CD14-positive monocyte (primary cell): ENCODE data around the gene BAAT. TPM values are rescaled to one million over a fixed set of nuclear protein-coding genes. Genes with fewer than 3 reads are reported as not detected.
A peak's percentile ranks its signal among the peaks of the same experiment; 100 is the strongest.

ENCODE experiments used
- DNase-seq, 3 donors: peaks; one replicate each; pipeline ENCODE4 v3.0.0-alpha.2; 2011 to 2022
- H2AFZ ChIP-seq: 2 replicates; pipeline ENCODE4 v1.6.0; 2012; ENCODE audit warnings: mild to moderate bottlenecking, low read depth, low read length, inconsistent platforms; ENCODE audit not compliant: insufficient read depth, poor library complexity, severe bottlenecking
- H3K27ac ChIP-seq, 2 donors: 1 replicate in 1 of 2; 2 replicates in 1 of 2; pipeline ENCODE4 v1.5.1; 2012 to 2013; ENCODE audit warnings: low read length in 2 of 2, control low read depth in 1 of 2, inconsistent platforms in 1 of 2, low read depth in 1 of 2, mild to moderate bottlenecking in 1 of 2
- H3K27me3 ChIP-seq, 2 donors: one replicate each; pipeline versions ENCODE4 v1.6.0 to v1.6.1; 2011 to 2013; ENCODE audit warnings: low read length in 2 of 2; ENCODE audit not compliant: control insufficient read depth in 2 of 2, insufficient read depth in 2 of 2
- H3K36me3 ChIP-seq, 2 donors: replicated peaks in 1 of 2; 1 replicate in 1 of 2; 2 replicates in 1 of 2; pipeline versions ENCODE4 v1.5.1 to v1.6.1; 2012 to 2013; ENCODE audit warnings: low read length in 2 of 2, control low read depth in 1 of 2, inconsistent platforms in 1 of 2, mild to moderate bottlenecking in 1 of 2; ENCODE audit not compliant: insufficient read depth in 2 of 2, control insufficient read depth in 1 of 2
- H3K4me1 ChIP-seq, 2 donors: 1 replicate in 1 of 2; 2 replicates in 1 of 2; pipeline versions ENCODE4 v1.5.1 to v1.6.1; 2012 to 2013; ENCODE audit warnings: low read length in 2 of 2, control low read depth in 1 of 2, inconsistent platforms in 1 of 2, mild to moderate bottlenecking in 1 of 2, moderate library complexity in 1 of 2; ENCODE audit not compliant: insufficient read depth in 2 of 2, control insufficient read depth in 1 of 2
- H3K4me2 ChIP-seq: replicated peaks from 2 replicates; pipeline ENCODE3; 2012; ENCODE audit warnings: low read length, moderate library complexity, mild to moderate bottlenecking; ENCODE audit not compliant: poor library complexity, severe bottlenecking; ENCODE audit errors: extremely low read depth
- H3K4me3 ChIP-seq, 3 experiments: fragments of 200-600 bp in 1 of 3; sonication (generic) in 1 of 3; replicated peaks in 1 of 3; 1 replicate in 2 of 3; 2 replicates in 1 of 3; pipeline ENCODE4 v1.5.1; 2011 to 2013; ENCODE audit warnings: low read length in 3 of 3, mild to moderate bottlenecking in 3 of 3, control low read depth in 2 of 3, low read depth in 2 of 3, inconsistent platforms in 1 of 3, moderate library complexity in 1 of 3
- H3K79me2 ChIP-seq: 2 replicates; pipeline ENCODE4 v1.6.0; 2012; ENCODE audit warnings: mild to moderate bottlenecking, control low read depth, inconsistent platforms, low read length, moderate library complexity; ENCODE audit not compliant: insufficient read depth
- H3K9ac ChIP-seq: 2 replicates; pipeline ENCODE4 v1.6.0; 2017; ENCODE audit warnings: low read length, mild to moderate bottlenecking; ENCODE audit not compliant: insufficient read depth, poor library complexity, severe bottlenecking
- H3K9me3 ChIP-seq, 2 donors: replicated peaks in 1 of 2; 1 replicate in 1 of 2; 2 replicates in 1 of 2; pipeline versions ENCODE4 v1.5.1 to v1.6.1; 2012 to 2013; ENCODE audit warnings: low read length in 2 of 2, control low read depth in 1 of 2; ENCODE audit not compliant: control insufficient read depth in 1 of 2, insufficient read depth in 1 of 2
- H4K20me1 ChIP-seq: 2 replicates; pipeline ENCODE4 v1.6.0; 2012; ENCODE audit warnings: mild to moderate bottlenecking, low read length, control low read depth, moderate library complexity; ENCODE audit not compliant: insufficient read depth
- H3K27ac Mint-ChIP-seq, 7 donors: one replicate each; pipeline ENCODE4 v1.8.0; 2020; ENCODE audit warnings: mild to moderate bottlenecking in 7 of 7, mixed read lengths in 7 of 7, moderate library complexity in 6 of 7, inconsistent platforms in 2 of 7
- H3K27me3 Mint-ChIP-seq, 3 donors: one replicate each; pipeline ENCODE4 v1.8.0; 2021 to 2022; ENCODE audit warnings: low read depth in 3 of 3, mild to moderate bottlenecking in 3 of 3, mixed read lengths in 3 of 3, moderate library complexity in 3 of 3, inconsistent platforms in 1 of 3
- H3K36me3 Mint-ChIP-seq, 2 donors: one replicate each; pipeline ENCODE4 v1.8.0; 2020; ENCODE audit warnings: mixed read lengths in 2 of 2, inconsistent platforms in 1 of 2, mild to moderate bottlenecking in 1 of 2
- H3K4me1 Mint-ChIP-seq: one replicate; pipeline ENCODE4 v1.8.0; 2020; ENCODE audit warnings: mild to moderate bottlenecking, mixed read lengths
- H3K4me3 Mint-ChIP-seq, 2 donors: one replicate each; pipeline ENCODE4 v1.8.0; 2020; ENCODE audit warnings: mild to moderate bottlenecking in 2 of 2, mixed read lengths in 2 of 2, moderate library complexity in 1 of 2
- H3K9me3 Mint-ChIP-seq, 7 donors: one replicate each; pipeline ENCODE4 v1.8.0; 2020 to 2022; ENCODE audit warnings: mixed read lengths in 7 of 7, mild to moderate bottlenecking in 6 of 7, moderate library complexity in 6 of 7, inconsistent platforms in 2 of 7
- WGBS: methylation state at CpG from one replicate; pipeline ENCODE4 v1.1.5; 2013; ENCODE audit warnings: missing lambda C conversion rate; ENCODE audit not compliant: insufficient coverage; 5-methylcytosine and 5-hydroxymethylcytosine counted together
- intact Hi-C, 2 donors: fragments of 100-400 bp; cut with micrococcal nuclease; formaldehyde crosslinking; loops; one replicate each; pipeline versions ENCODE4 v1.15.0 to v1.15.1; 2023
- polyA plus RNA-seq, 3 donors: library from polyadenylated mRNA; depleted of rRNA in 1 of 3; unstranded in 2 of 3; stranded (reverse) in 1 of 3; fragments of 300-500 nt in 2 of 3; fragments of >200 nt in 1 of 3; fragmentation: Illumina TruSeq in 2 of 3; gene quantifications; 1 replicate in 2 of 3; 2 replicates in 1 of 3; pipeline ENCODE4 v1.2.3, GENCODE V29; 2012 to 2021
- TF ChIP-seq, protein P1 (sequence below): fragments of 200-600 bp; IDR thresholded peaks from one replicate; pipeline ENCODE4 v1.8.0; 2022; ENCODE audit warnings: antibody characterized with exemption, mild to moderate bottlenecking

BAAT gene
- polyA plus RNA-seq, 3 donors, result not detected

DNA sequence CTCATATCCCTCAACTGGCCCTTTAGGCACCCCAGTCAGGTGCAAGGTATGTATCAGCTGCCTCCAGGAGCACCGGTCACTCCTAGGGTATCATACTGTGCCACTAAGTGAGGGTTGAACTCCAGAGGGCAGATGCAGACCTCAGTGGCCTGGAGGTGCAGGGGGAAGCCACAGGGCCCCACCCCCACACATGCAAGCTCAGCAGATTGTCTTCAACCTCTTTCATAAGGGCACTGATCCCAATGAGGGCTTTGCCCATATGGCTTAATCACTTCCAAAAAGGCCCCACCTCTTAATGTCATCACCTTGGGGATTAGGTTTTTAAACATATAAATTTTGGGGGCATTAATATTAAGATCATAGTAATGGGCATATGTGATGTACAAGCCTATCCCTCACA, 28.2 kb downstream of the BAAT start:
- Histone ChIP-seq H2AFZ (no peak overlapping the region), H3K4me1 (no peaks in the 10 kb centered on the region), H3K9ac (no peak overlapping the region), H3K27ac (no peak overlapping the region), H3K36me3 (no peaks in the 10 kb centered on the region), H3K9me3 (no peaks in the 10 kb centered on the region), H4K20me1 (no peaks in the 10 kb centered on the region), H3K4me3 (no peak overlapping the region), H3K27me3 (no peaks in the 10 kb centered on the region), H3K4me2 (no peak overlapping the region), H3K79me2 (no peaks in the 10 kb centered on the region)
- Mint-ChIP-seq H3K36me3 (no peaks in the 10 kb centered on the region), H3K4me1 (no peaks in the 10 kb centered on the region), H3K27ac (no peak overlapping the region), H3K27me3 (peaks cover 3 to 4% (median 3%) of the 10 kb centered on the region in 3 donors), H3K9me3 (peaks cover 2 to 20% (median 4%) of the 10 kb centered on the region in 7 donors), H3K4me3 (no peak overlapping the region)
- TF ChIP-seq, protein P1, sequence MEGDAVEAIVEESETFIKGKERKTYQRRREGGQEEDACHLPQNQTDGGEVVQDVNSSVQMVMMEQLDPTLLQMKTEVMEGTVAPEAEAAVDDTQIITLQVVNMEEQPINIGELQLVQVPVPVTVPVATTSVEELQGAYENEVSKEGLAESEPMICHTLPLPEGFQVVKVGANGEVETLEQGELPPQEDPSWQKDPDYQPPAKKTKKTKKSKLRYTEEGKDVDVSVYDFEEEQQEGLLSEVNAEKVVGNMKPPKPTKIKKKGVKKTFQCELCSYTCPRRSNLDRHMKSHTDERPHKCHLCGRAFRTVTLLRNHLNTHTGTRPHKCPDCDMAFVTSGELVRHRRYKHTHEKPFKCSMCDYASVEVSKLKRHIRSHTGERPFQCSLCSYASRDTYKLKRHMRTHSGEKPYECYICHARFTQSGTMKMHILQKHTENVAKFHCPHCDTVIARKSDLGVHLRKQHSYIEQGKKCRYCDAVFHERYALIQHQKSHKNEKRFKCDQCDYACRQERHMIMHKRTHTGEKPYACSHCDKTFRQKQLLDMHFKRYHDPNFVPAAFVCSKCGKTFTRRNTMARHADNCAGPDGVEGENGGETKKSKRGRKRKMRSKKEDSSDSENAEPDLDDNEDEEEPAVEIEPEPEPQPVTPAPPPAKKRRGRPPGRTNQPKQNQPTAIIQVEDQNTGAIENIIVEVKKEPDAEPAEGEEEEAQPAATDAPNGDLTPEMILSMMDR, result no peak
- DNase-seq, result no peak
- intact Hi-C loops, result no loop called here
- WGBS, result 0% methylated on average over 1 of the region's 1 CpG

- H3K4me3 Mint-ChIP-seq, result no peak overlapping the region
- H3K27me3 Mint-ChIP-seq, result peaks cover 0 to 3% (median 0%) of the 10 kb centered on the region in 3 donors
- TF ChIP-seq, protein P1, result no peak
- Histone ChIP-seq H3K4me1 (no peaks in the 10 kb centered on the region), H3K27me3 (no peaks in the 10 kb centered on the region), H4K20me1 (no peaks in the 10 kb centered on the region), H3K36me3 (no peaks in the 10 kb centered on the region), H3K79me2 (no peaks in the 10 kb centered on the region), H3K9ac (no peak overlapping the region), H3K9me3 (no peaks in the 10 kb centered on the region), H3K27ac (no peak overlapping the region), H3K4me3 (no peak overlapping the region), H2AFZ (no peak overlapping the region), H3K4me2 (no peak overlapping the region)
- peaks cover 2 to 20% (median 4%) of the 10 kb centered on the region in 7 donors for H3K9me3 Mint-ChIP-seq
- H3K27ac Mint-ChIP-seq, result peak overlapping the region in 1 of 7 donors; percentile 25
- intact Hi-C loops, result no loop called here
- no peaks in the 10 kb centered on the region for H3K36me3 Mint-ChIP-seq
- no peaks in the 10 kb centered on the region for H3K4me1 Mint-ChIP-seq
- no peak for DNase-seq
- WGBS, result 100% methylated on average over 3 of the region's 7 CpGs
Measured at GRCh38 chr9:101354765-101355708, 29.8 kb downstream of the BAAT start.
